Dermis blood vessel endothelial cell (primary cell): ENCODE results near the gene MMAB. TPM values are rescaled to one million over a fixed set of nuclear protein-coding genes. Genes with fewer than 3 reads are reported as not detected.
A peak's percentile ranks its signal among the peaks of the same experiment; 100 is the strongest.

Source experiments
- DNase-seq: peaks from one replicate; pipeline ENCODE4 v3.0.0; 2010
- total RNA-seq: library from RNA; depleted of rRNA; stranded (reverse); fragments of >200 nt; gene quantifications from 2 replicates; pipeline ENCODE4 v1.2.3, GENCODE V29; 2014

The MMAB gene
- total RNA-seq, 1 donor from 2014 or later, result 14.0 TPM

DNA sequence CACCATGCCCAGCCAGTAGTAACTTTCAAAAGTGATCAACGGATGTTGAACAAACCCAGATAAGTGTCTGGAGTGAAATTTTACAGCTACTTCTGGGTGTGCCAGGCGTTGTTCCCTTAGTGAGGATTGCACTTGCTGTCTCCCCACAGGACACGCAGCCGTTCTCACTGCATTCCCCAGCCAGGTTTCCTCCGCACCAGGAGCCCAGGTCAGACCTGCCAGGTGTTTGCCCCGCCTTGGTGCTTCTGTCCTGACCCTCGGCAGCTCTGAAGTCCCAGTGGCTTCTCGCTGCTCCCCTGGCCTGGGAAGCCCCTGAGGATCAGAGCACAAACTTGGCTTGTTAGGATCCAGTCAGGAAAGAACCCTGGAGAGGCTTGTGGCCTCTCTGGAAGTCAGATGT lies 36.2 kb downstream of the MMAB start:
- DNase-seq, result no peak

GRCh38 chr12:109535863-109536250 lies 37.4 kb downstream of the MMAB start:
- no peak for DNase-seq

DNA sequence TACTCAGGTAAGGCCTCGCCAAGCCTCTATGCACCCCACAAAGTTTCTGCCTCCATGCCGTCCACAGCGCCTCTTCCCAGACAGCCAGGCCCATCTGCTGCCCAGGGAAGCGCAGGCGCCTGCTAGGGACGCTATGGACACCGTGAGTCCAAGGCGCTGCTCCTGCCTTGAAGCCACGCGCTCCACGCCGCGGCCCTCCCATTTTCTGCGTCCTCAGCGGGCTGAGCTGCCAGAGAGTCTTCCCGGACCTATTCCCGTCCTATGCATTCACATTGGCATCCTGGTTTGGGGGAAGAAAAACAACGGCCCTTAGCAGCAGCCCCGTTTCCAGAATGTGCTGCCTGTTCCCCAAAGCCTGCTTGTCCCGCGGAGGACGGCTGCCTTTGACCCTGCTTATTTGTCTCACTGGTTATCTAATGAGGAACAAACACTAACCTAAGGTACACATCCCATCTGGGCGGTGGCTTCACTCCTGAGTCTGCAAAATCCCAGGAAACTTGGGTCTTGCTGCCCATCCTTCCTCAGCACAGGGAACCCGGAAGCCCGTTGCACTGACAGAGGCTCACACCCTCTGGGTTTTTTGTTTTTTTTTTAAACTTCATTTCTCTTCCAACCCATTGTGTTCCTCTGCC lies 38.0 kb downstream of the MMAB start:
- DNase-seq, result no peak

GRCh38 chr12:109534456-109534855 lies 38.8 kb downstream of the MMAB start:
- DNase-seq, result no peak

GRCh38 chr12:109533487-109533740 lies 39.9 kb downstream of the MMAB start:
- no peak for DNase-seq

DNA sequence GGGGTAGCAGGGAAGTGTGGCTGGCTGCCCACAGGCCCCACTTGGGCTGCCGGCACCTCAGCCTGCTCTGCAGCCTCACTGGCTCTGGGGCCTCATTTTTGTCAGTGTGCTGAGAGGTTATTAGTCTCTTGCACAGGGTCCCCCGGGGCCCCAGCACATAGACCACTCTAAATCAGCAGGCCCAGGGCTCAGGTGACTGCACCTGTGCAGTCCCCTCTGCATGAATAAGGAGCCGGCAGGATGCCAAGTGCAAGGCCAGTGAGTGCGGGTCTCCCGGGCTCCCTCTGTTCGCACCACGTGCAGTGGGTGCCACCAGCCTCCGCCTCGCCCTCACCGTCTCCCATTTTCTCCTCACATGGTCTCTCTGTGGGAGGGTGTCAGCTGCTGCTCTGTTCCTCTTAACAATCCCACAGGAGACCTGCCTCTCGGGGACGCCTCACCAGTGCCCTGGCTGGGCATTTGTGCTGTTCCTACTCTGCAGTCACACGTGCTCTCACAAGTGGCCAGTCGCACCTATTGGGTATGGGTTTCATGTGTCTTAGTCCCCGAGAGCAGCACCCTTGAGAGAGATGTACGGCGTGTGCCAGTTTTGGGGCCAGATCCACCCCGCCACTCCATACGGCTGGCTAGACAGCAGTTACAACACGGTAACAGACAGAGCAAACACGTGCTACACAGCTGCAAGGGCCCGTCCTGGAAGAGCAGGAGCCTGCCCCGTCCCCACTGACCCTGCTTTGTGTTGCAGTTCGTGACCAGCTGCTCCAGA lies 40.4 kb downstream of the MMAB start:
- no peak for DNase-seq

DNA sequence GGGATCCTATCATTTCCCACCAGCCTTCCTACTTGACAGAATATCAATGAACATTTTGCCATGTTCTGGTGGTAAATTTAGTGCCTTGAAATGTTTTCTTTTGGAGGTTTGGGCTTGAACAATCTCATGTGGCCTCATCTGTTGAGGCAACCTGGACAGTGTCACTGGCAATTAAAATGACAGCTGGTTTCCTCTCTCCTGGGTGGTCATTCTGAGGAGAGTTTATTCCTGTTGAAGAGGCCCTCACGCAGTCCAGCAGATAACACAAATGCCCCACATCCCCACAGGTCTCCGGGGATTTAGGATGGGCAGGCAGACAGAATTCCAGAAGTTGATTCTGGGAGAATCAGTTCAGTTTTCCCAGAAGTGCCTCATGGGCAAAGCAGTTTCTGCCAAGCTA lies 41.9 kb downstream of the MMAB start:
- no peak for DNase-seq

DNA sequence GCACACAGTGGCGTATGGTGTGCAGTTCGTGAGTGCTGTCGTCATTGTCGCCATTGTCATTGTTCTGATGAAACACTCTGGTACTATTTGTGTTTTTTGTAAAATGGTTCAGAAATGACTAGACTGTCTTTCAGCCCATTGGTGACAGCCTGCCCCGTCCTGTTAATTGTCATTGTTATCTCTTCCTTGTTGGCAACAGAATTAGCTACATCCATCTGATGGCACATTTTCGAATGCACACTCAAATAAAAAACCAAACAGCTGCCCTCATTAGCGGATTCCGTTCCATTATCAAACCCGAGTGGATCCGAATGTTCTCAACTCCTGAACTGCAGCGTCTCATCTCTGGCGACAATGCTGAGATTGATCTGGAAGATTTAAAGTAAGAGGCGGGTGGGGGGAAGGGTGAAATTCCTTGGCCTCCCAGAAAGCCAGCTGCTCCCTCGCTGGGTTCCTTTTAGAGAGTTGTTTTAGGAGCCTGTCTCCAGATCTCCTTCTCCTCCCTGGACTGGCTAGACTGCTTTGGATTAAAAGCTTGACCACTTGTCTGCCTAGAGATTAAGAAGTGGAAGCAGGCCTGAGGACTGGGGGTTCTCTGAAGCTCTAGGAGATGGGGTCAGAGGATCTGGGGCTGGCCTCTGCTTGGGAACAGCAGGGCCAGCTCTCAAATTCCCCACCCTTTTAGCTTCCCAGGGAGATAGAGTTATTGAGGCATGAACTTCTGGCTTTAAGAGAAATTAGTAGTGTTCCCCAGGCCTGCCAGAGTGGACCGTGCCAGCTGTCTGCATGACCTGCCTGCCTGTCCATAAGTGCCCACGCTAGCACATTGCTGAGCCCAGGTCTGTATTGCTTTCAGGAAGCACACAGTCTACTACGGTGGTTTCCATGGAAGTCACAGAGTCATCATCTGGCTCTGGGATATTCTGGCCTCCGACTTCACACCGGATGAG lies 43.3 kb downstream of the MMAB start:
- DNase-seq, result no peak

- no peak for DNase-seq
These were observed 45.7 kb downstream of the MMAB start for GRCh38 chr12:109527489-109528123.

DNA sequence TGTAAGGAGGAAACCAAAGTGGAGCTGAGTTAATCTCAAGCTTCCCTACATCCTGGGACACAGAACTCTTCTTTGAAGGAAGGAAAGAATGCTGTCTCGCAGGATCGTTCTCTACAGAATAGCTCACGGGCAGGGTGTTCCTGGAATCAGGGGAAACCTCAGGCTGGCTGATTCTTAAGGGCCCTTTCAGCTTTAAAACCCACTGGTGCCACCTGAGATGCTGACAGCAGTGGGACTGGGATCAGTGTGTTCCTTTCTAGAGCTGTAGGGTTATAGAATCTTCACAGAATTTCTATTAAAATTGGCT lies 48.1 kb downstream of the MMAB start:
- no peak for DNase-seq

- no peak for DNase-seq
These were observed 48.6 kb downstream of the MMAB start for GRCh38 chr12:109524466-109525278.

DNA sequence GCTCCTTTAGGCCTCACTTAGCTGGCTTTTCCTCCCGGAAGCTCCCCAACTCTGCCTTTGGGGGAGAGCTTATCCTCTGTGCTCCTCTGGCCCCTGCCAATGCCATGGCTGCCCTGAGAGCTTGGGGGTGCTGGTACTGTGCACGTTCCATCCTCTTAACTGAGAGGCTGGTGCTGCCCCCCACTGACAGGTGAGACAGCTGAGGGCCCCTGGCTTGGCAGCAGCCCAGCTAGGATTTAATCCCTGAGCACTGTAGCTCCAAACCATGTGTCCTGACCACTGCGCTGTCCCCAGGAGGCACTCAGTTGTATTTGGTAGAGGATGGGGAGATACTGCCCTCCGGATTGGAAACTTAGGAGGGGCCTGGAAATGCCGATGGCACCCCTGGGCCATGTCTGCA lies 49.8 kb downstream of the MMAB start:
- no peak for DNase-seq

- DNase-seq, result no peak
These were observed 50.2 kb downstream of the MMAB start for GRCh38 chr12:109523071-109523470.

- no peak for DNase-seq
These were observed 51.5 kb downstream of the MMAB start for GRCh38 chr12:109521831-109522230.

GRCh38 chr12:109519787-109520186 lies 53.5 kb downstream of the MMAB start:
- peak; percentile 7 for DNase-seq

DNA sequence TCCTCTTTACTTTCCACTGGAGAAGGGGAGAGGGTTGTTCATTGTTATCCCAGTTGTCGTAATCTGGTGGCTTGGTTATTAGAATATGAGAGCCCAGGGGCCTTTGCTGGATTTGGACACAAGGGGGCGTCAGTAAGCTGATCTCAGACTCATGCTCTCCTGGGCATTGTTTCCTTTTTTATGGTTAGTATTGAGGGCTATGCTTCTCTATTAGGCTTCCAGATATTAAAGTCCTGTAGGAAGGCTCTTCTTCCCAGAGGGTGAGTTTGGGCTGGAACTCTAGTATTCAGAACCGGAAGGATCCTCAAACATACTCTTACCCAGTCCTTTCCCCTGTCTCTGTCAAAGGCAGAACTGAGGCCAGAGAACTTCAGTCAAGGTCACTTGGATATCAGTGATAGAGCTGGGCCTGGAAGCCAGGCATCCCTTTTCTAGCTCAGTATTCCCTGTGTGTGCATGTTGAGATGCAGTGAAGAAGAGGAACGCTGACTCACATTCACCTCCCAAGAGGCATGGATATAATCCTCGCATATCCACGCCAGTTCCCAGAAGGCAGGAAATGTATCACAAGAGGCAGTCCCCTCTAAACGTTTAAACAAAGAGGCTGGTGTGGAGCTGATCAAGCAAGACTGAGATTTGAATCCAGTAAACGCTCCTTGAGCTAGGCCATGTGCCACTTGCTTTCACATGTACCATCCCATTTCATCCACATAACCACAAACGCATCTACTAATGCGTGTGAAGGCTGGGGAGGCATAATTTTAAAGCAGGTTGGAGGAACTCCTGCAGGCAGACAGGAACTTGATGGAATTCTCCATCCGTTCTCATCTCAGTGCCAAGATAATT lies 54.3 kb downstream of the MMAB start:
- DNase-seq, result peak; percentile 87

- DNase-seq, result no peak
These were observed 55.7 kb downstream of the MMAB start for GRCh38 chr12:109517619-109518018.

DNA sequence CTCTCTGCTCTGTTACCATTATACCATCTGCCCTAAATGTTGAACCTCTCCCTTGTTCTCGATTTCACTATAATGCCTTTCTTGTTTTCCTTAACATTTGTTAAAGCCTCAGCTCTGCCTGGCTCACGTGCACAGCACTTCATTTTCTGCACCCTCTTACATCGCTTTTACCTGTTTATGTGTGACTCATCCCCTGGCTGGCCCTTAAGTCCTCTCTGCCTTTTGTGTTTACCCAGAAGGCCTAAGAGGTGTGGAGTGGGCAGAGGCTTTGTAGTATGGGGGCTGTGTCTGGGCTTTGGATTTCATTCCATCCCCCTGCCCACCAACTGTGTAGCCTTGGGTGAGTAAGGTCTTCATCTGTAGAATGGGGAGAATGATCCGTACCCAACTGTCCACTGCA lies 59.3 kb downstream of the MMAB start:
- no peak for DNase-seq

- DNase-seq, result no peak
These were observed 60.3 kb downstream of the MMAB start for GRCh38 chr12:109513051-109513450.

DNA sequence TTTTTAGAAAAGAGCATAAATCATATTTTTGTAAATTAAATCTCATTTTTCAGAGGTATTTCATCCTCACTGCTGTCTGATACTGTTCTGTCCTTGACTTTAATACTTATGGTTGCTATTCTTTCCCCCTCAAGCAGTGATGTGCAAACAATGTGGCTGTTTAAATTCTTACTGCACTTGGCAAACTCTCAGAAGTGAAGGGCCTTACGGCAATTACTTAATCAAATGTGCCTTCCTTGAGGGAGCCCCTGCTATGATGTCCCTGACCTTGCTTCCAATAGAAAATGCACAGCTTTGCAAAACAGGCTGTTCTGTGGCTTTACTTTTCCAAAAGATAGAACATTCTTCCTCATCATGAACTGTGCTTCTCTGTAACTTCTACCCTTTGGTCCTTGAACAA lies 60.7 kb downstream of the MMAB start:
- no peak for DNase-seq

DNA sequence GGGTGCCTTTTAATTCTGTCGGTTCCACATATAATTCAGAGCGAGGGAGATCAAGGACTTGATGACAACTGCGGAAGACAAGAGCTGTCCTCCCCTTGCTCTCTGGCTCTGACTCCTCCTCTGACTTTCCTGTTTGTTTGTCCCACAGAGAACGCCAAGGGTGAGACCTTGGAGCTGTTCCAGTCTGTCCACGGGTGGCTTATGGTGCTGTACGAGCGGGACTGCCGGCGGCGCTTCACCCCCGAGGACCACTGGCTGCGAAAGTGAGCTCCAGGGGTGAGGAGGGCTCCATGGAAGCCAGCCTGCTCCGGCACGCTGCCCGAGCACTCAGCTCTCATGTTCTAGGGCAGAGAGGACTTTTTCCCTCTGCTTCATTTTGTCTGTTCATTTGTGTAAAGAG lies 63.1 kb downstream of the MMAB start:
- DNase-seq, result no peak

GRCh38 chr12:109504068-109504467 lies 69.2 kb downstream of the MMAB start:
- no peak for DNase-seq
